HG03103 (cell line): Measurements from ENCODE around the gene RBM6.
"Not testable (repeated sequence)": the region's sequence is repeated elsewhere in the genome, so short reads cannot be mapped to it uniquely, and the experiment has no call there.

Experiments used
- ATAC-seq: cut with Tn5 transposase; IDR thresholded peaks from one replicate; pipeline ENCODE4 v1.9.1; 2021; ENCODE audit warnings: low read depth; ENCODE audit not compliant: unreplicated experiment

Gene RBM6

GRCh38 chr3:49968346-49968745 lies 28.4 kb downstream of the RBM6 start:
- ATAC-seq, result no peak

- no peak for ATAC-seq
These were observed 32.7 kb downstream of the RBM6 start for GRCh38 chr3:49972656-49973055.

GRCh38 chr3:49976942-49977341 lies 37.0 kb downstream of the RBM6 start:
- ATAC-seq, result no peak

DNA sequence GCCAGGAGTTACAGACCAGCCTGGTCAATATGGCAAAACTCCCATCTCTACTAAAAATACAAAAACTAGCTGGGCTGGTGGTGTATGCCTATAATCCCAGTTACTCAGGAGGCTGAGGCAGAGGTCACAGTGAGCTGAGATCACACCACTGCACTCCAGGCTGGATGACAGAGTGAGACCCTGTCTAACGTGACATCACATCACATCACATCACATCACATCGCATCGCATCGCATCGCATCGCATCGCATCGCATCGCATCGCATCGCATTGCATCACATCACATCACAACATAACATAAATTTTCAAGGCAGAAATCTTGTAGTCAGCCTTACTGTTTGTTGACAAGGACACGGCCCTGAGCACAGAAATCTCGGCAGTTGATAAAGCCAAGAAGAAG lies 44.4 kb downstream of the RBM6 start:
- ATAC-seq, result no peak

- no peak for ATAC-seq
These were observed 52.4 kb downstream of the RBM6 start for GRCh38 chr3:49992326-49992725.

GRCh38 chr3:49994476-49994875 lies 54.5 kb downstream of the RBM6 start:
- ATAC-seq, result no peak

DNA sequence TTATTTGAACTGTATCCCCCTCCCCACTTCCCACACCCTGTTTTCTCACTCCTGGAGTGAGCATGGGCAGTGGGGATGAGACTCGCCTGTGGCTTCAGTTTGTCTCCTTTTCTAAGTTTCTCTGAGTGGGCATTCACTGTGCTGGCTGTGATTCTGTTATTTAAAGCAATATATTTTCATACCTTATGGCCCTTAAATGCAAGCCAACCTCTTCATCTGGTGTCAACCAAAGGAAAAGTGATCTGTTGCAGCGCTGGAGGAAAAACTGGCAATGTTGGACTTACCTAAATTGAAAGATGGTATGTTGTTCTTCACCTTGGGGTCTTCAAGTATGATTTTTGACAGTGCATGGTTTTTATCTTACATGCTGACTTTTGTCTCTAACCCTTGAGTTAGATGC lies 56.1 kb downstream of the RBM6 start:
- ATAC-seq, result no peak

GRCh38 chr3:49997862-49998261 lies 57.9 kb downstream of the RBM6 start:
- no peak for ATAC-seq

- no peak for ATAC-seq
These were observed 58.4 kb downstream of the RBM6 start for GRCh38 chr3:49998326-49998725.

DNA sequence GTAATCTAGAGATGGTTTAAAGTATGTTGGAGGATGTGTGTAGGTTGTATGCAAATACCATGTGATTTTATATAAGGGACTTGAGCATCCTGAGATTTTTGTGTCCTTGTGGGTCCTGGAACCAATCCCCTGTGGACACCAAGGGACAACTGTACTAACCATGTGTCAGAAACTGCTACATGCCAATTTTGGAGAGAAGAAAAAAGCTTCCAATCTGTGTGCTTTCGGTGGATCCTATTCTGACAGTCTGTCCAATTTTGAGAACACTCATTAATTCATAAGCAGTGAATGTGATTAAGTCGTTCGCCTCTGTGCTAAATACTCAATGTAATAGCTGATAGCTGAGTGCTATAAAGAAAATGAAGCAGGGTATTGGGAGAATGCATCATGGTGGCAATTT lies 61.6 kb downstream of the RBM6 start:
- ATAC-seq, result no peak

DNA sequence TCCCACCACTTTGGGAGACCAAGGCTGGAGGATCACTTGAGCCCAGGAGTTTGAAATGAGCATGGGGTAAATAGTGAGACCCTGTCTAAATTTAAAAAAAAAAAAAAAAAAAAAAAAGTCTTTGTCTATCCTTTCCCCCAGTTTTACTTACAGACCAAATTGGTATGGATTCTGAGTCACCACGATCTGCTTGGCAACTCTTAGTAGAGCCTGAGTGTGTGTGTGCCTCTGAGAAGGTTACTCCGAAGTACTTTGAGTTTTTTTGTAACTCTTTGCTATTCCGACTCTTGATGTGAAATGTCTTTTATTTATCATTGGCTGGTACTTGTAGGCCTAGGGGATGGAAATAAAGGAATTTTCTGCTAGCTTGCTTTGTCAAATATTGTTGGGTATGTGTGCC lies 63.3 kb downstream of the RBM6 start:
- ATAC-seq, result no peak

- ATAC-seq, result no peak
These were observed 63.9 kb downstream of the RBM6 start for GRCh38 chr3:50003824-50004223.

DNA sequence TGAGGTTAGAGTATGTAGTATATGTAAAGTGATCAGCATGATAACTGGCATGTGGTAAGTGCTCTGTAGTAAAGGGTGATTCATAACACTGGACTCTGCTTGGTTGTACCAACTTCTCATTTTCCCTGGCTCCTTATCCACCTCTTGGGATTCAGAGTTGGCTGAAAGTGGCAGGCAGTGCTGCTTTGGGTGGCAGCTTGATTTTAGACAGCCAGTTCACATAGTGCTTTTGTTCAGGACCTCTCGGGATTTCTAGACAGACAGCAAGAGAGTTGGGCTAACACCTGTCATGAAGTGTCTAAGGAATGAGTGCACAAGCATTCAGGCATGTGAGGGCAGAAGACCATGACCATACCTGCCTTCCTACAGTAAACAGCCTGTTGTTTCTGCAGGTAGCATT lies 69.0 kb downstream of the RBM6 start:
- no peak for ATAC-seq

GRCh38 chr3:50010959-50011358 lies 71.0 kb downstream of the RBM6 start:
- no peak for ATAC-seq

- ATAC-seq, result no peak
These were observed 76.0 kb downstream of the RBM6 start for GRCh38 chr3:50015918-50016317.

GRCh38 chr3:50028346-50028745 lies 88.4 kb downstream of the RBM6 start:
- ATAC-seq, result no peak

DNA sequence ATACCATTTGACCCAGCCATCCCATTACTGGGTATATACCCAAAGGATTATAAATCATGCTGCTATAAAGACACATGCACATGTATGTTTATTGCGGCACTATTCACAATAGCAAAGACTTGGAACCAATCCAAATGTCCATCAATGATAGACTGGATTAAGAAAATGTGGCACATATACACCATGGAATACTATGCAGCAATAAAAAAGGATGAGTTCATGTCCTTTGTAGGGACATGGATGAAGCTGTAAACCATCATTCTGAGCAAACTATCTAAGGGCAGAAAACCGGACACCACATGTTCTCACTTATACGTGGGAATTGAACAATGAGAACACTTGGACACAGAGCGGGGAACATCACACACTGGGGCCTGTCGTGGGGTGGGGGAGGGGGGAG lies 91.3 kb downstream of the RBM6 start:
- not testable (repeated sequence) for ATAC-seq

- ATAC-seq, result no peak
These were observed 105.0 kb downstream of the RBM6 start for GRCh38 chr3:50044976-50045375.

GRCh38 chr3:50047426-50047825 lies 107.5 kb downstream of the RBM6 start:
- no peak for ATAC-seq

- ATAC-seq, result no peak
These were observed 110.4 kb downstream of the RBM6 start for GRCh38 chr3:50050361-50050760.

DNA sequence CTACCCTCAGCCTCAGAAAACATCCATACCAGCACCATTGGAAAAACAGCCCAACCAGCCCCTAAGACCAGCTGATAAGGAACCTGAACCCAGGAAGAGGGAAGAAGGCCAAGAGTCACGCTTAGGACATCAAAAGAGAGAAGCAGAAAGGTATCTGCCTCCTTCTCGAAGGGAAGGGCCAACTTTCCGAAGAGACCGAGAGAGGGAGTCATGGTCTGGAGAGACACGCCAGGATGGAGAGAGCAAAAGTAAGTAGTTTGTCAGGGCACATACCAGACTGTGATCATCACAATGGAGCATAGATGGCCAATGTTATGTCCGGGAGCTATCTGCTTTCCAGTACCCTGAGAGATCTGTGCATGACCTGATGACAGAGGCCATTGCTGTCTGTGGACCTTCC lies 117.8 kb downstream of the RBM6 start:
- no peak for ATAC-seq

- ATAC-seq, result no peak
These were observed 128.2 kb downstream of the RBM6 start for GRCh38 chr3:50068134-50068533.

GRCh38 chr3:50078091-50078490 lies 138.1 kb downstream of the RBM6 start:
- no peak for ATAC-seq

- no peak for ATAC-seq
These were observed 138.7 kb downstream of the RBM6 start for GRCh38 chr3:50078622-50079021.
